Psoas muscle (tissue), 8 donors: ENCODE measurements around the gene SPART. TPM values are rescaled to one million over a fixed set of nuclear protein-coding genes. Genes with fewer than 3 reads are reported as not detected.

Source experiments
- ATAC-seq, 4 donors: fragments of 200-7000 bp; cut with Tn5 transposase; one replicate each; pipeline ENCODE4 v1.9.1; 2020; ENCODE audit warnings: moderate library complexity in 3 of 4, mild to moderate bottlenecking in 2 of 4
- DNase-seq, 2 donors: peaks; one replicate each; pipeline ENCODE4 v3.0.0-alpha.2; 2020
- H3K27ac ChIP-seq: fragments of 200-600 bp; one replicate; pipeline ENCODE4 v1.8.0; 2022
- H3K27me3 ChIP-seq, 3 donors: fragments of 200-600 bp in 1 of 3; one replicate each; pipeline versions ENCODE4 v1.6.1 to v1.8.0; 2013 to 2022; ENCODE audit warnings: low read length in 2 of 3, mild to moderate bottlenecking in 2 of 3, moderate library complexity in 1 of 3; ENCODE audit not compliant: insufficient read depth in 3 of 3
- H3K36me3 ChIP-seq, 2 donors: fragments of 200-600 bp in 1 of 2; one replicate each; pipeline versions ENCODE4 v1.6.1 to v1.8.0; 2013 to 2022; ENCODE audit warnings: low read depth in 1 of 2, mild to moderate bottlenecking in 1 of 2, moderate library complexity in 1 of 2; ENCODE audit not compliant: insufficient read depth in 1 of 2
- H3K4me1 ChIP-seq: fragments of 200-600 bp; one replicate; pipeline ENCODE4 v1.8.0; 2022
- H3K4me3 ChIP-seq: fragments of 200-600 bp; one replicate; pipeline ENCODE4 v1.8.0; 2022; ENCODE audit warnings: mild to moderate bottlenecking
- H3K9me3 ChIP-seq: fragments of 200-600 bp; one replicate; pipeline ENCODE4 v1.8.0; 2022
- WGBS, 3 donors: extraction: QIAGEN DNeasy Blood & Tissue Kit; methylation state at CpG; one replicate each; pipeline versions ENCODE4 v1.1.6 to v1.1.7; 2013; 5-methylcytosine and 5-hydroxymethylcytosine counted together
- intact Hi-C, 2 donors: fragments of 100-400 bp; cut with DNase I; formaldehyde crosslinking; loops; one replicate each; pipeline versions ENCODE4 v1.11.0 to v1.14.2; 2022
- polyA plus RNA-seq, 3 donors: library from polyadenylated mRNA; stranded (reverse); fragments of 200-250 nt; gene quantifications; one replicate each; pipeline ENCODE4 v1.2.3, GENCODE V29; 2013
- total RNA-seq, 4 donors: library from RNA; stranded (reverse); fragmentation: NEBNext Ultra II Directional in 2 of 4; extraction: Animal tissue kit (Norgen Biotek cat#: 25700) in 2 of 4; gene quantifications; one replicate each; pipeline versions ENCODE4 v1.2.1 to v1.2.4, GENCODE V29; 2021 to 2023
- TF ChIP-seq, protein P1 (sequence below): fragments of 200-600 bp; IDR thresholded peaks from one replicate; pipeline ENCODE4 v1.8.0; 2022; ENCODE audit warnings: antibody characterized with exemption
- donor health status: healthy with polysubstance abuse.
- donor health status: DM: no; HTN: no; CAD: no; lungs with moderate emphysema.
- donor health status: Bipolar disorder and iron deficiency.
- donor health status: healthy.
- donor health status: DM: yes; HTN: yes; CAD: no.
- donor health status: DM: no; HTN: no; CAD: no.
- donor health status: DM: no; HTN: no; CAD: no.
- donor health status: DM: yes; HTN: yes; CAD: no.

SPART gene
- total and polyA plus RNA-seq, 7 donors, result 29.2 to 103 (median 44.0) TPM

DNA sequence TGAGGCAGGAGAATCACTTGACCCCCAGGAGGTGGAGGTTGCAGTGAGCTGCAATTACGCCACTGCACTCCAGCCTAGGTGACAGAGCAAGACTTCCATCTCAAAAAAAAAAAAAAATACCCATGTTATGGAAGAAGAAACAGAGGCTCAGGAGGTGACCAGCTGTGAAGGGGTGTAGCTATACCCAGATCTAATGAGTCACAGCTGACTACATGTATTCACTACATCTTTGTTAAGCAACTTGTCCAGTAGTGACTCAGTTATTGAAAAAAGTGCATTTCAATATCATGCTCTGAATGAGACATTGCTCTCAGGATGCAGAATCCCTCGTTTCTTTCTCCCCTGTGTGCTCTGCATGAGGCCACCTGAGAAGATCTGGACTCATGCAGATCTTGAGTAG lies 16.1 kb upstream of the SPART start:
- intact Hi-C loops, result no loop called here
- DNase-seq (no peak), ATAC-seq (peak in 2 of 4 donors; percentile 51 to 58)
- Histone ChIP-seq H3K9me3 (no peaks in the 10 kb centered on the region), H3K4me3 (no peak overlapping the region), H3K4me1 (no peaks in the 10 kb centered on the region), H3K36me3 (no peaks in the 10 kb centered on the region), H3K27me3 (no peaks in the 10 kb centered on the region), H3K27ac (no peak overlapping the region)
- TF ChIP-seq, protein P1, sequence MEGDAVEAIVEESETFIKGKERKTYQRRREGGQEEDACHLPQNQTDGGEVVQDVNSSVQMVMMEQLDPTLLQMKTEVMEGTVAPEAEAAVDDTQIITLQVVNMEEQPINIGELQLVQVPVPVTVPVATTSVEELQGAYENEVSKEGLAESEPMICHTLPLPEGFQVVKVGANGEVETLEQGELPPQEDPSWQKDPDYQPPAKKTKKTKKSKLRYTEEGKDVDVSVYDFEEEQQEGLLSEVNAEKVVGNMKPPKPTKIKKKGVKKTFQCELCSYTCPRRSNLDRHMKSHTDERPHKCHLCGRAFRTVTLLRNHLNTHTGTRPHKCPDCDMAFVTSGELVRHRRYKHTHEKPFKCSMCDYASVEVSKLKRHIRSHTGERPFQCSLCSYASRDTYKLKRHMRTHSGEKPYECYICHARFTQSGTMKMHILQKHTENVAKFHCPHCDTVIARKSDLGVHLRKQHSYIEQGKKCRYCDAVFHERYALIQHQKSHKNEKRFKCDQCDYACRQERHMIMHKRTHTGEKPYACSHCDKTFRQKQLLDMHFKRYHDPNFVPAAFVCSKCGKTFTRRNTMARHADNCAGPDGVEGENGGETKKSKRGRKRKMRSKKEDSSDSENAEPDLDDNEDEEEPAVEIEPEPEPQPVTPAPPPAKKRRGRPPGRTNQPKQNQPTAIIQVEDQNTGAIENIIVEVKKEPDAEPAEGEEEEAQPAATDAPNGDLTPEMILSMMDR, result no peak
- WGBS, 3 donors, result 69 to 80% (median 73%) methylated on average over 2 of the region's 2 CpGs

DNA sequence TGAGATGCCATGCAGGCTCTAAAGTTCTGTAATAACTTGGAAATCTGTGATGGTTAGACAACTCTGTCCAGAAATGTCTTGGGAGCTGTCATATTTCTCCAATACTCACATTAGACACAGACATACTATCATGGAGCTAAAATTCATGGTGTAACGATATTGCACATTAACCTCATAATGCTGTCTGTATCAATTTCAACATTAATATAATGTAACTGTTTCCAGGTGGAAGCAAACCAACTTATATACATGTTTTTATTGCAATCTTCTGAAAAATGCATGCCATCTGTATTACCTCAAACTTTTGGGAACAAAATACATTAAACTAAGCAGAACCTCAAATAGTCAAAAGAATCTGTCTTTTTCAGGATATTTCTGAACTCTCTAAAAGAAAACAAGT lies 14.7 kb upstream of the SPART start:
- no peak for ATAC-seq
- DNase-seq, result no peak
- TF ChIP-seq, protein P1, result no peak
- no peak overlapping the region for H3K27ac ChIP-seq
- no peak overlapping the region for H3K4me3 ChIP-seq
- no peaks in the 10 kb centered on the region for H3K27me3 ChIP-seq
- intact Hi-C loops, result no loop called here
- H3K36me3 ChIP-seq, result no peaks in the 10 kb centered on the region
- no peaks in the 10 kb centered on the region for H3K9me3 ChIP-seq
- no peaks in the 10 kb centered on the region for H3K4me1 ChIP-seq
- 26 to 31% (median 31%) methylated on average over 1 of the region's 1 CpG for WGBS, 3 donors

DNA sequence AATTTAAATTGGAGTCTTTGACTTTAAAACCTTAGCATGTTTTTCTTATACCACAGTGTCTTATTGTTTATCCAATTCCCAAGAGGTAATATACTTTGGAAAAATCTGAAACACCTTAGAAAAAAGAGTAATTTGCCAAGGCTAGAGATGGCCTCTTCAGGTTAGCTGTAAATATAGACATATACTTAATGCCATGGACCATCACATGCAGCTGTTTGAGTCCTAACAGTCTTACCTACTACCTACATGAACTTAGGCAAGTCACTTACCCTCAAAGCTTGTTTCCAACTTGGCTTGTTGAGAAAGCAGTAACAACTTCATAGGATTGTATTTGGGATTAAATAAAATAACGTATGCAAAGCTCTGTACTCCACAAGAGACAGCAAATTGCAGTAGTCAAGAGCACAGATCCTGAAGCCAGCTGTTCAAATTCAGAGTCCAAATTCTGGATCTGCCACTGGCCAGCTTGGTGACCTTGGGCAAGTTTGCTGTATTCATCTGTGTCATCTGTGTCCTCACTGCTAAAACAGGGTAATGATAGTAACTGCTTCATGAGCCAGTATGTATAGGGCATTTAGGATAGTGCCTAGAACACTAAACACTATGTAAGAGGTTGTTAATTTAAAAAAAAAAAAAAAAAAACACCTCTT lies 13.2 kb upstream of the SPART start:
- intact Hi-C loops, result no loop called here
- Histone ChIP-seq H3K4me3 (no peak overlapping the region), H3K36me3 (no peaks in the 10 kb centered on the region), H3K9me3 (no peaks in the 10 kb centered on the region), H3K4me1 (no peaks in the 10 kb centered on the region), H3K27ac (no peak overlapping the region), H3K27me3 (no peaks in the 10 kb centered on the region)
- WGBS, 3 donors, result 26 to 65% (median 31%) methylated on average over 1 of the region's 1 CpG
- DNase-seq, result no peak
- ATAC-seq, result no peak
- TF ChIP-seq, protein P1, result no peak

DNA sequence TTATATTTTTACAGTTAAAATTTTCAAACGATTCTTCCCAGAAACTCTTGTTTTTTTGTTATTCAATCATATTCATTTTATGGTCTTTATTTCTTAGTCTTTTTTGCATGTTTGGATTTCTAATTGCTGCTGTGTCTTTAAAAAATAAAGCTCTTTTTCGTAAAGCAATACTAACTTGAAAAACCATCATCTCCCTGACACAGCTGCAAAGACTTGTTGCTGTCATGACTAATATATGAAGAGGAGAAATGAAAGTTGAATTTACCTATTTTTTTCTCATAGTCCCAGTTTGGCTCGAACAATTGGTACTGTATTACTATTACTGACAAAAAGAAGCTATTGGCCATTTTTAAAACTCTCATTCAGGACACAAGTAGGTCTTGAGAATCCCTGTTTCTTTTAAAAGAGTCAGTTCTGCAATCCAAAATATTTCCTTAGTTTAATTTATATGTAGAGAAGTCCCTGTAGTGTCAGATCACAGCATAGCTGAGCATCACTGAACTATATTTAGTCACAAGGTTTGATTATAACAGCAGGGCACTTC lies 12.1 kb upstream of the SPART start:
- H3K27ac ChIP-seq, result no peak overlapping the region
- no peak overlapping the region for H3K4me3 ChIP-seq
- intact Hi-C loops, result no loop called here
- no peaks in the 10 kb centered on the region for H3K9me3 ChIP-seq
- H3K4me1 ChIP-seq, result no peaks in the 10 kb centered on the region
- TF ChIP-seq, protein P1, result no peak
- ATAC-seq, result no peak
- H3K36me3 ChIP-seq, result no peaks in the 10 kb centered on the region
- WGBS, 3 donors, result 29 to 43% (median 39%) methylated on average over 3 of the region's 3 CpGs
- DNase-seq, result no peak
- H3K27me3 ChIP-seq, result no peaks in the 10 kb centered on the region

DNA sequence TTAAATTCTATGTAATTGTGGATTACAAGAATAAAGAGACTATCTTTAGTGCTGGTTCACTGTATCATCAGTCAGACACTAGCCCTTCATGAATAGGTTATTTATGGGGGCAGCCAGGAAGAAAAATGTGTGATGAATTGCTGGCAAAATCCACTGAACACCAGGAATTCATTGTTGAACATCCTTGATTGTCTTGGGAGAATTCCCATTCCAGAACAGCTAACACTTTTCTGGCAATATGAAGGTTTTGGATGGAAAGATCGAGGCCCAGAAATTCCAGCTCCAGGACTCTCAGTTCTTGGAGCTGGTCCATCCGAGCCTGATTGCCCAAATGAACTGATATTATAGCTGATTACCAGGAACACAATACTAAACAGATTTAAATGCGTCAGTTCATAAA lies 11.5 kb upstream of the SPART start:
- no peak for ATAC-seq
- Histone ChIP-seq H3K27ac (no peak overlapping the region), H3K4me3 (no peak overlapping the region), H3K4me1 (no peaks in the 10 kb centered on the region), H3K9me3 (no peaks in the 10 kb centered on the region), H3K27me3 (no peaks in the 10 kb centered on the region), H3K36me3 (no peaks in the 10 kb centered on the region)
- intact Hi-C loops, result no loop called here
- 25 to 48% (median 39%) methylated on average over 3 of the region's 3 CpGs for WGBS, 3 donors
- TF ChIP-seq, protein P1, result no peak
- peak; percentile 35 to 56 for DNase-seq
